B cell (primary cell): Measurements from ENCODE around the gene CPOX.

Experiments used
- CTCF ChIP-seq: fragments of 200-600 bp; IDR thresholded peaks from one replicate; pipeline ENCODE4 v1.8.0; 2022; ENCODE audit warnings: antibody characterized with exemption, mild to moderate bottlenecking
- EZH2 ChIP-seq: IDR thresholded peaks from 2 replicates; pipeline ENCODE4 v1.6.1; 2012; ENCODE audit warnings: borderline replicate concordance, low read depth, mild to moderate bottlenecking, moderate library complexity, low read length; ENCODE audit not compliant: insufficient read depth, poor library complexity, severe bottlenecking

- TF ChIP-seq CTCF (no peak), EZH2 (no peak)
Observed at GRCh38 chr3:98532275-98532637, 61.2 kb downstream of the CPOX start.
